Measurements from ENCODE around the gene FERMT1. TPM values are rescaled to one million over a fixed set of nuclear protein-coding genes. Genes with fewer than 3 reads are reported as not detected.

FERMT1 gene
- total RNA-seq, 1 donor from 2014 or later, result 9.8 TPM

- intact Hi-C loops (cut with DNase I), result no loop called here
- Histone ChIP-seq H3K9me3 (no peaks in the 10 kb centered on the region), H3K27ac (no peak overlapping the region), H3K4me1 (no peaks in the 10 kb centered on the region), H3K4me3 (no peak overlapping the region), H3K36me3 (peaks cover 0 to 10% of the 10 kb centered on the region in 2 donors), H3K27me3 (no peaks in the 10 kb centered on the region)
- TF ChIP-seq POLR2A (IDR thresholded peaks at IDR 0.05), result no peak
- no peak for TF ChIP-seq CTCF (IDR thresholded peaks at IDR 0.05)
- no peak for TF ChIP-seq POLR2AphosphoS5 (IDR thresholded peaks at IDR 0.05; ENCODE audit: insufficient read depth in 1 of 2, low read depth in 1 of 2)
- no peak for DNase-seq (ENCODE audit: extremely low spot score in 2 of 2)
Observed at GRCh38 chr20:6091661-6092060, 31.2 kb downstream of the FERMT1 start.

- Histone ChIP-seq H3K27ac (no peak overlapping the region), H3K4me1 (no peaks in the 10 kb centered on the region), H3K4me3 (no peak overlapping the region), H3K27me3 (no peaks in the 10 kb centered on the region), H3K9me3 (no peaks in the 10 kb centered on the region), H3K36me3 (peaks cover 0 to 11% of the 10 kb centered on the region in 2 donors)
- no peak for TF ChIP-seq POLR2AphosphoS5 (IDR thresholded peaks at IDR 0.05; ENCODE audit: insufficient read depth in 1 of 2, low read depth in 1 of 2)
- TF ChIP-seq POLR2A (IDR thresholded peaks at IDR 0.05), result no peak
- intact Hi-C loops (cut with DNase I), result no loop called here
- no peak for DNase-seq (ENCODE audit: extremely low spot score in 2 of 2)
Observed at GRCh38 chr20:6086868-6087267, 36.0 kb downstream of the FERMT1 start.

GRCh38 chr20:6083926-6084325 lies 38.9 kb downstream of the FERMT1 start:
- Histone ChIP-seq H3K27ac (no peak overlapping the region), H3K27me3 (no peaks in the 10 kb centered on the region), H3K4me1 (no peaks in the 10 kb centered on the region), H3K4me3 (no peak overlapping the region), H3K36me3 (peaks cover 0 to 11% of the 10 kb centered on the region in 2 donors), H3K9me3 (no peaks in the 10 kb centered on the region)
- no peak for DNase-seq (ENCODE audit: extremely low spot score in 2 of 2)
- intact Hi-C loops (cut with DNase I), result no loop called here
- TF ChIP-seq POLR2A (IDR thresholded peaks at IDR 0.05) (no peak), CTCF (IDR thresholded peaks at IDR 0.05) (no peak), POLR2AphosphoS5 (IDR thresholded peaks at IDR 0.05; ENCODE audit: insufficient read depth in 1 of 2, low read depth in 1 of 2) (no peak)

GRCh38 chr20:6081236-6081635 lies 41.6 kb downstream of the FERMT1 start:
- no peaks in the 10 kb centered on the region for H3K9me3 ChIP-seq
- TF ChIP-seq POLR2AphosphoS5 (IDR thresholded peaks at IDR 0.05; ENCODE audit: insufficient read depth in 1 of 2, low read depth in 1 of 2) (no peak), POLR2A (IDR thresholded peaks at IDR 0.05) (no peak), CTCF (IDR thresholded peaks at IDR 0.05) (no peak)
- no peak overlapping the region for H3K27ac ChIP-seq
- H3K4me3 ChIP-seq, result no peak overlapping the region
- peaks cover 0 to 8% of the 10 kb centered on the region in 2 donors for H3K36me3 ChIP-seq
- no peaks in the 10 kb centered on the region for H3K27me3 ChIP-seq
- intact Hi-C loops (cut with DNase I), result no loop called here
- DNase-seq (ENCODE audit: extremely low spot score in 2 of 2), result no peak
- no peaks in the 10 kb centered on the region for H3K4me1 ChIP-seq

- intact Hi-C loops (cut with DNase I), result loop anchor here (10.0 kb wide), 1 partner anchor 554 kb away; no protein-coding TSS in a partner anchor
- Histone ChIP-seq H3K9me3 (no peaks in the 10 kb centered on the region), H3K36me3 (no peaks in the 10 kb centered on the region), H3K4me1 (no peaks in the 10 kb centered on the region), H3K4me3 (no peak overlapping the region), H3K27me3 (no peaks in the 10 kb centered on the region), H3K27ac (no peak overlapping the region)
- DNase-seq (ENCODE audit: extremely low spot score in 2 of 2), result no peak
- TF ChIP-seq POLR2AphosphoS5 (IDR thresholded peaks at IDR 0.05; ENCODE audit: insufficient read depth in 1 of 2, low read depth in 1 of 2) (peak in 1 of 2 donors; percentile 12), POLR2A (IDR thresholded peaks at IDR 0.05) (no peak), CTCF (IDR thresholded peaks at IDR 0.05) (no peak)
Observed at GRCh38 chr20:6079016-6079415, 43.8 kb downstream of the FERMT1 start.
